GM12878 (cell line): ENCODE measurements around the gene ITPRIPL2.
A peak's percentile ranks its signal among the peaks of the same experiment; 100 is the strongest.

Experiments
- BMI1 ChIP-seq: fragments of 450-650 bp; IDR thresholded peaks from 2 replicates; pipeline ENCODE4 v1.6.1; 2016; ENCODE audit warnings: mild to moderate bottlenecking, moderate library complexity, borderline replicate concordance
- CTCF ChIP-seq, 3 experiments: IDR thresholded peaks in 2 of 3; conservative IDR thresholded peaks in 1 of 3; 2 replicates each; pipeline ENCODE4 v1.5.1; 2011; ENCODE audit warnings: low read depth in 3 of 3, low read length in 3 of 3, mild to moderate bottlenecking in 3 of 3, control low read depth in 2 of 3, moderate library complexity in 2 of 3, inconsistent platforms in 1 of 3, mixed read lengths in 1 of 3; ENCODE audit not compliant: control insufficient read depth in 2 of 3, insufficient read depth in 1 of 3; ENCODE audit errors: extremely low read depth in 1 of 3
- CUX1 ChIP-seq: IDR thresholded peaks from 2 replicates; pipeline ENCODE4 v1.6.1; 2012; ENCODE audit warnings: improper control_type of control experiment, low read depth, low read length; ENCODE audit not compliant: insufficient replicate concordance
- DPF2 ChIP-seq: fragments of 450-650 bp; IDR thresholded peaks from 2 replicates; pipeline ENCODE4 v1.6.1; 2017; ENCODE audit warnings: mild to moderate bottlenecking
- E4F1 ChIP-seq: fragments of 450-650 bp; IDR thresholded peaks from 2 replicates; pipeline ENCODE4 v1.6.1; 2018; ENCODE audit warnings: borderline replicate concordance, mild to moderate bottlenecking; ENCODE audit not compliant: partially characterized antibody
- GABPA ChIP-seq: IDR thresholded peaks from 2 replicates; pipeline ENCODE4 v1.6.1; 2014; ENCODE audit warnings: antibody characterized with exemption, low read depth, mild to moderate bottlenecking, inconsistent platforms
- KDM1A ChIP-seq: fragments of 200-600 bp; sonication (generic); IDR thresholded peaks from 2 replicates; pipeline ENCODE4 v1.6.1; 2016; ENCODE audit warnings: borderline replicate concordance
- NR2F1 ChIP-seq: fragments of 450-650 bp; conservative IDR thresholded peaks from 2 replicates; pipeline ENCODE4 v1.6.1; 2017; ENCODE audit warnings: mild to moderate bottlenecking
- NRF1 ChIP-seq: conservative IDR thresholded peaks from 2 replicates; pipeline ENCODE4 v1.6.1; 2011; ENCODE audit warnings: mild to moderate bottlenecking, low read depth, low read length, improper control_type of control experiment
- POLR2A ChIP-seq: IDR thresholded peaks from 2 replicates; pipeline ENCODE4 v1.6.1; 2011; ENCODE audit warnings: low read depth, mild to moderate bottlenecking, low read length
- RB1 ChIP-seq: fragments of 450-650 bp; formaldehyde crosslinking; IDR thresholded peaks from 2 replicates; pipeline ENCODE4 v1.6.1; 2017; ENCODE audit warnings: mild to moderate bottlenecking, borderline replicate concordance
- TBL1XR1 ChIP-seq: IDR thresholded peaks from 2 replicates; pipeline ENCODE4 v1.6.1; 2012; ENCODE audit warnings: low read depth, low read length, improper control_type of control experiment
- USF2 ChIP-seq: IDR thresholded peaks from 2 replicates; pipeline ENCODE4 v1.6.1; 2011; ENCODE audit warnings: low read depth, low read length, improper control_type of control experiment, borderline replicate concordance

- TF ChIP-seq TBL1XR1 (no peak), NRF1 (no peak), BMI1 (0 out of 2 replicates have a peak, but pooled peaks have one; percentile 24), POLR2A (no peak), GABPA (no peak), USF2 (no peak), KDM1A (no peak), CTCF (IDR thresholded peaks at IDR 0.05 in 2 of 3, conservative IDR thresholded peaks at IDR 0.05 in 1 of 3; ENCODE audit: control insufficient read depth in 2 of 3, extremely low read depth in 1 of 3, insufficient read depth in 1 of 3, low read depth in 3 of 3, low read length in 3 of 3) (no peak), DPF2 (no peak), NR2F1 (no peak), RB1 (no peak), E4F1 (no peak), CUX1 (no peak)
Measured at GRCh38 chr16:19118938-19119431, 5.2 kb downstream of the ITPRIPL2 start.
